ENCODE measurements around the gene PTPRK.

DNA sequence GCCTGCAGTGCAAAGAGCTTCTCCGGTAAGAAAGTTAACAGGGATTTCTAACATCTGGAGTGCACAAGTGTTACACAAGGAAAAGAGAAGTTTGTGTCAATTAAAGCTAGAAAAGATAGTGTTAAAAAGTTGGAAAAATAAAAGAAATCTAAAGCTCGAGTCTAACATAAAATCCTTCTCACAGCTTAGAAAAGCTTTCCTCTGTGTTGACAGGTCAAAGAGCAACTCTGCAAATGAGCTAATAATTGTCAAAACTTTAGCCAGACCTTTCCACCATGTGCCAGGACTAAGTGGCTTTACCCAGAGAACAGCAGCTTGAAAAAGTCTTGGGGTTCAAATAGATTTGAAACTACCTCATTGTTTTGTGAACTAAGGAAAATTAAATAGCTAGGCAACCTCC is 14.8 kb downstream of the PTPRK start:
- TF ChIP-seq POLR2AphosphoS5 (IDR thresholded peaks at IDR 0.05; ENCODE audit: low read depth) = no peak
- TF ChIP-seq CTCF (conservative IDR thresholded peaks at IDR 0.05; ENCODE audit: low read depth in 2 of 2) = no peak
- TF ChIP-seq EZH2 (IDR thresholded peaks at IDR 0.05; ENCODE audit: low read depth, unreplicated experiment) = no peak
- TF ChIP-seq, protein P1, sequence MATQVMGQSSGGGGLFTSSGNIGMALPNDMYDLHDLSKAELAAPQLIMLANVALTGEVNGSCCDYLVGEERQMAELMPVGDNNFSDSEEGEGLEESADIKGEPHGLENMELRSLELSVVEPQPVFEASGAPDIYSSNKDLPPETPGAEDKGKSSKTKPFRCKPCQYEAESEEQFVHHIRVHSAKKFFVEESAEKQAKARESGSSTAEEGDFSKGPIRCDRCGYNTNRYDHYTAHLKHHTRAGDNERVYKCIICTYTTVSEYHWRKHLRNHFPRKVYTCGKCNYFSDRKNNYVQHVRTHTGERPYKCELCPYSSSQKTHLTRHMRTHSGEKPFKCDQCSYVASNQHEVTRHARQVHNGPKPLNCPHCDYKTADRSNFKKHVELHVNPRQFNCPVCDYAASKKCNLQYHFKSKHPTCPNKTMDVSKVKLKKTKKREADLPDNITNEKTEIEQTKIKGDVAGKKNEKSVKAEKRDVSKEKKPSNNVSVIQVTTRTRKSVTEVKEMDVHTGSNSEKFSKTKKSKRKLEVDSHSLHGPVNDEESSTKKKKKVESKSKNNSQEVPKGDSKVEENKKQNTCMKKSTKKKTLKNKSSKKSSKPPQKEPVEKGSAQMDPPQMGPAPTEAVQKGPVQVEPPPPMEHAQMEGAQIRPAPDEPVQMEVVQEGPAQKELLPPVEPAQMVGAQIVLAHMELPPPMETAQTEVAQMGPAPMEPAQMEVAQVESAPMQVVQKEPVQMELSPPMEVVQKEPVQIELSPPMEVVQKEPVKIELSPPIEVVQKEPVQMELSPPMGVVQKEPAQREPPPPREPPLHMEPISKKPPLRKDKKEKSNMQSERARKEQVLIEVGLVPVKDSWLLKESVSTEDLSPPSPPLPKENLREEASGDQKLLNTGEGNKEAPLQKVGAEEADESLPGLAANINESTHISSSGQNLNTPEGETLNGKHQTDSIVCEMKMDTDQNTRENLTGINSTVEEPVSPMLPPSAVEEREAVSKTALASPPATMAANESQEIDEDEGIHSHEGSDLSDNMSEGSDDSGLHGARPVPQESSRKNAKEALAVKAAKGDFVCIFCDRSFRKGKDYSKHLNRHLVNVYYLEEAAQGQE (IDR thresholded peaks at IDR 0.05; ENCODE audit: unreplicated experiment) = no peak
- TF ChIP-seq ZNF331 (CRISPR knock-in tag; IDR thresholded peaks at IDR 0.05; ENCODE audit: low read depth) = no peak
- no peak for TF ChIP-seq CREB1 (CRISPR knock-in tag; IDR thresholded peaks at IDR 0.05; ENCODE audit: low read depth)
- no peak for TF ChIP-seq JUNB (IDR thresholded peaks at IDR 0.05; ENCODE audit: unreplicated experiment)
- TF ChIP-seq ZNF114 (CRISPR knock-in tag; IDR thresholded peaks at IDR 0.05) = no peak
- no peak for TF ChIP-seq NANOG (IDR thresholded peaks at IDR 0.05; ENCODE audit: borderline replicate concordance)
